OCI-LY3 (cell line): ENCODE data around the gene KPNA2.

Source experiments
- H2AFZ ChIP-seq: fragments of 200-600, 300-600 bp; shearing (Covaris generic); 2 replicates; pipeline ENCODE4 v1.6.0; 2014; ENCODE audit warnings: antibody characterized with exemption, low read depth, low read length
- H3K27ac ChIP-seq: fragments of 200-600, 300-600 bp; sonication (generic); 2 replicates; pipeline ENCODE4 v1.5.1; 2014; ENCODE audit warnings: mild to moderate bottlenecking, low read length, moderate library complexity, mixed read lengths
- H3K27me3 ChIP-seq: fragments of 200-600, 300-600 bp; sonication (generic); 2 replicates; pipeline ENCODE4 v1.6.1; 2014; ENCODE audit warnings: low read depth, low read length, mixed read lengths
- H3K36me3 ChIP-seq: fragments of 200-600, 300-600 bp; sonication (generic); replicated peaks from 2 replicates; pipeline ENCODE3; 2014; ENCODE audit warnings: low read depth, low read length, mixed read lengths
- H3K4me1 ChIP-seq: fragments of 300-600, 200-600 bp; sonication (generic); 2 replicates; pipeline ENCODE4 v1.6.1; 2014; ENCODE audit warnings: low read length, mixed read lengths
- H3K4me2 ChIP-seq: fragments of 200-600, 300-600 bp; sonication (generic); 2 replicates; pipeline ENCODE4 v1.6.1; 2014; ENCODE audit warnings: low read length, mixed read lengths
- H3K4me3 ChIP-seq: fragments of 300-600, 200-600 bp; sonication (generic); 2 replicates; pipeline ENCODE4 v1.5.1; 2014; ENCODE audit warnings: antibody characterized with exemption, mild to moderate bottlenecking, low read length, moderate library complexity
- H3K79me2 ChIP-seq: fragments of 300-600, 200-600 bp; shearing (Covaris generic); 2 replicates; pipeline ENCODE4 v1.6.1; 2014; ENCODE audit warnings: mild to moderate bottlenecking, low read length, mixed read lengths
- H3K9ac ChIP-seq: fragments of 300-600, 200-600 bp; shearing (Covaris generic); 2 replicates; pipeline ENCODE4 v1.6.0; 2014; ENCODE audit warnings: mild to moderate bottlenecking, low read length, moderate library complexity
- H3K9me3 ChIP-seq: fragments of 200-600, 300-600 bp; shearing (Covaris generic); 2 replicates; pipeline ENCODE4 v1.6.1; 2014; ENCODE audit warnings: low read length, mixed read lengths; ENCODE audit not compliant: insufficient read depth
- H4K20me1 ChIP-seq: fragments of 200-600, 300-600 bp; sonication (generic); 2 replicates; pipeline ENCODE4 v1.6.1; 2016; ENCODE audit warnings: low read length, mixed read lengths; ENCODE audit not compliant: insufficient read depth
- EZH2phosphoT487 ChIP-seq: fragments of 200-600 bp; shearing (Covaris generic); IDR thresholded peaks from 2 replicates; pipeline ENCODE4 v1.6.1; 2018; ENCODE audit warnings: antibody characterized with exemption, mixed run types, low read depth
- TF ChIP-seq, protein P1 (sequence below): fragments of 200-600, 300-600 bp; sonication (generic); IDR thresholded peaks from 2 replicates; pipeline ENCODE4 v1.5.1; 2014; ENCODE audit warnings: antibody characterized with exemption, low read length, low read depth

Gene KPNA2

DNA sequence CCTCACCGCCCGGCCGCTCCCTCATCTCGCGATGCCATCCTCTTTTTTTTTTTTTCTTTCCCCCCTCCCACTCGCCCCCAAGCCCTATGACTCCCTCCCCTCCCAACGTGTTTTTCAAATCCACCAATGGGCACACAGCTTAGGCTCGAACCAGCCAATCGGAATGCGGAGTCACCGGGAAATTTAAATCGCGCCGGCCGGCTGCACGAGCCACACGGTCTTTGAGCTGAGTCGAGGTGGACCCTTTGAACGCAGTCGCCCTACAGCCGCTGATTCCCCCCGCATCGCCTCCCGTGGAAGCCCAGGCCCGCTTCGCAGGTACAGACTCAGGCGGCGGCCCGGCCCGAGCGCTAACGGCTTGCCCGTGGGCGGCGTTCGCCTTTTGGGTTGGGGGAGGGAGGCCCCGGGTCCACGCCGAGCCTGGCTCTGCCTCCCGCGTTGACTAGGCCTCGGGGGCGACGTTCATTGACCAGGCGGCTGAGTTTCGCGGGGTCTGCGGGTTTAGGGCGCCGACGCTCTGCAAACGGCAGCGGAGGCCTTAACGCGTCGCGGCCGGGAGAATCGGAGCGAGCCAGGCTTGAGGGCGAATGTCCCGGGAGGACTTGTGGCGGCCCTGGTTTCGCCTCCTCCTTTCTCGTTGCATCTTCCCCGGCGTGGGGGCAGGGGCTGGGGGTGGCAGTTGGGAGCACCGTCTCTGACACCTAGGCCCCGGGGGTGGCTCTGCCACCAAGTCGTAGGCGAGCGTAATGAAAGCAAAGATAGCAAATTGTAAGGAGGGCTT, at the start of gene KPNA2:
Gene KPNA2 (plus strand): TSS at position 213 of the 781 bp plus-strand sequence. CDS start 1,398 bp downstream, outside the sequence.
- peak within 1 kb of the TSS; percentile 47; the same call in 1 of the 2 replicates for H2AFZ ChIP-seq
- peak within 1 kb of the TSS; percentile 87 for H3K4me2 ChIP-seq
- H3K79me2 ChIP-seq: peaks cover 37% of the 10 kb centered on the region
- H3K27ac ChIP-seq: peak within 1 kb of the TSS; percentile 73
- no peaks in the 10 kb centered on the region for H3K27me3 ChIP-seq
- H3K9me3 ChIP-seq: no peaks in the 10 kb centered on the region
- peaks cover 30% of the 10 kb centered on the region for H3K36me3 ChIP-seq
- TF ChIP-seq EZH2phosphoT487: no peak
- TF ChIP-seq, protein P1, sequence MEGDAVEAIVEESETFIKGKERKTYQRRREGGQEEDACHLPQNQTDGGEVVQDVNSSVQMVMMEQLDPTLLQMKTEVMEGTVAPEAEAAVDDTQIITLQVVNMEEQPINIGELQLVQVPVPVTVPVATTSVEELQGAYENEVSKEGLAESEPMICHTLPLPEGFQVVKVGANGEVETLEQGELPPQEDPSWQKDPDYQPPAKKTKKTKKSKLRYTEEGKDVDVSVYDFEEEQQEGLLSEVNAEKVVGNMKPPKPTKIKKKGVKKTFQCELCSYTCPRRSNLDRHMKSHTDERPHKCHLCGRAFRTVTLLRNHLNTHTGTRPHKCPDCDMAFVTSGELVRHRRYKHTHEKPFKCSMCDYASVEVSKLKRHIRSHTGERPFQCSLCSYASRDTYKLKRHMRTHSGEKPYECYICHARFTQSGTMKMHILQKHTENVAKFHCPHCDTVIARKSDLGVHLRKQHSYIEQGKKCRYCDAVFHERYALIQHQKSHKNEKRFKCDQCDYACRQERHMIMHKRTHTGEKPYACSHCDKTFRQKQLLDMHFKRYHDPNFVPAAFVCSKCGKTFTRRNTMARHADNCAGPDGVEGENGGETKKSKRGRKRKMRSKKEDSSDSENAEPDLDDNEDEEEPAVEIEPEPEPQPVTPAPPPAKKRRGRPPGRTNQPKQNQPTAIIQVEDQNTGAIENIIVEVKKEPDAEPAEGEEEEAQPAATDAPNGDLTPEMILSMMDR: no peak
- no peaks in the 10 kb centered on the region; the same call in none of the 2 replicates for H4K20me1 ChIP-seq
- H3K9ac ChIP-seq: peak within 1 kb of the TSS; percentile 90
- H3K4me1 ChIP-seq: peaks cover 15% of the 10 kb centered on the region
- H3K4me3 ChIP-seq: peak within 1 kb of the TSS; percentile 92

DNA sequence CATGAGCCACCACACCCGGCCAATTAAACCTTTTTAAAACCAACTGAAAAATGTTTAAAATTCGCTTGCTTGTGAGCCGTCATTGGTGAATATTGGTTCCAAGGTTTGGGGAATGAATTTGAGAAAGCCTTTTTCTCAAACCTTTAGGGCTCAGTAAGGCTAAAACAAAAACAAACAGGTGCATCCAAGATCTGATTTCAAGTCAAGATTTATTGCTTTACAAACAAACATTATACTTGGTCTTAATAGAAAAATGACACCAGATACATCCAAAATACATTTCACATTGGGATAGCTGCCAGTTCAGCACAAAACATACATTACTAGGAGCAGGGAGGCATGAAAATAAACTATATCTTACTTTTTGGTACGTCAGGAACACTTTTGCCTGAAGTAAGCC, 44.6 kb upstream of the KPNA2 start:
- Histone ChIP-seq H3K4me2 (no peak overlapping the region), H3K27me3 (peaks cover 13% of the 10 kb centered on the region), H3K4me3 (no peak overlapping the region), H3K9me3 (no peaks in the 10 kb centered on the region), H3K79me2 (no peaks in the 10 kb centered on the region), H3K9ac (no peak overlapping the region), H3K36me3 (no peaks in the 10 kb centered on the region), H3K4me1 (peaks cover 15% of the 10 kb centered on the region), H4K20me1 (no peaks in the 10 kb centered on the region), H2AFZ (no peak overlapping the region), H3K27ac (no peak overlapping the region)
- TF ChIP-seq, protein P1: no peak
- no peak for TF ChIP-seq EZH2phosphoT487

DNA sequence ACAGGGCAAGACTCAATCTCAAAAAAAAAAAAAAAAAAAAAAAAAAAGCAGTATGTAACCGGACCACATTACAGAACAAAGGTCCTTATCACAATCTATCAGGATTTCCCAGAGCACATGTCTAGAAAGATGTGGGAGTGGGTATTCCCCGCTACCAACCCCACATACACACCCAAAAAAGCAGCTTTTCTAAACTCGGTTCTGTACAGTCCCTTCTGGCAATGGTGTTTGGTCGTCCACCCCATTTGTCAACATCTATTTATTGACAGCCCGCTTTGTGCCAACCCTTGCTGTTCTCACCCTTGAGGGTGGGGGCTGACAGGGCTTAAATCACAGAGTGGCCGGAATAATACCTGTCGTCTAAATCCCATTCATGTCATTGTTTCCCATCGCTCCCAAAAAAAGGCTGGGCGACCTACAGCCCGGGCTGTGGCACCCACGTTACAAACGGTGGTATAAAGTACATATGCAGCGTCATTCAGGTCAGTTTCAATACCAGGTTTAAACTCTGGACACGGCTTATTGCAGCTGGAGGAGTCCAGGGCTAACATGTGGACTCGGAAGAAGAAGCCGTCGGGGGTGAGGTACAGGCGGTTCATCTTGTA, 42.9 kb upstream of the KPNA2 start:
- Histone ChIP-seq H3K4me2 (peak overlapping the region; percentile 87), H3K9me3 (no peaks in the 10 kb centered on the region), H3K79me2 (no peaks in the 10 kb centered on the region), H3K9ac (peak overlapping the region; percentile 80), H3K36me3 (no peaks in the 10 kb centered on the region), H3K27ac (peak overlapping the region; percentile 64), H4K20me1 (no peaks in the 10 kb centered on the region), H3K4me1 (peaks cover 22% of the 10 kb centered on the region), H2AFZ (peak overlapping the region; percentile 78; the same call in 1 of the 2 replicates), H3K4me3 (peak overlapping the region; percentile 97), H3K27me3 (peaks cover 17% of the 10 kb centered on the region)
- TF ChIP-seq, protein P1: no peak
- no peak for TF ChIP-seq EZH2phosphoT487
